HepG2 (cell line): ENCODE results near the gene GNAS. TPM values are rescaled to one million over a fixed set of nuclear protein-coding genes. Genes with fewer than 3 reads are reported as not detected.

Source experiments
- GTF3A ChIP-seq: sonication (generic); formaldehyde crosslinking; conservative IDR thresholded peaks from 2 replicates; pipeline ENCODE4 v1.4.0; 2020; ENCODE audit warnings: mild to moderate bottlenecking, missing genetic modification reagents
- MZF1 ChIP-seq: sonication (generic); formaldehyde crosslinking; IDR thresholded peaks from 2 replicates; pipeline ENCODE4 v1.8.1; 2023; ENCODE audit warnings: mild to moderate bottlenecking, missing genetic modification reagents, borderline replicate concordance
- SALL2 ChIP-seq: sonication (generic); formaldehyde crosslinking; IDR thresholded peaks from 2 replicates; pipeline ENCODE4 v1.8.1; 2023; ENCODE audit warnings: mild to moderate bottlenecking, missing genetic modification reagents, inconsistent platforms
- SOX5 ChIP-seq: IDR thresholded peaks from 2 replicates; pipeline ENCODE4 v1.6.1; 2016; ENCODE audit warnings: borderline replicate concordance
- TEAD3 ChIP-seq: optimal IDR thresholded peaks from 2 replicates; pipeline ENCODE3; 2016; ENCODE audit warnings: borderline replicate concordance
- ZNF232 ChIP-seq: sonication (generic); formaldehyde crosslinking; IDR thresholded peaks from 2 replicates; pipeline ENCODE4 v1.4.0; 2020; ENCODE audit warnings: missing genetic modification reagents, borderline replicate concordance
- ZNF331 ChIP-seq: sonication (generic); formaldehyde crosslinking; IDR thresholded peaks from 2 replicates; pipeline ENCODE4 v1.4.0; 2020; ENCODE audit warnings: missing genetic modification reagents
- ZNF598 ChIP-seq: sonication (generic); formaldehyde crosslinking; IDR thresholded peaks from 2 replicates; pipeline ENCODE4 v1.5.1; 2020; ENCODE audit warnings: mild to moderate bottlenecking, missing genetic modification reagents, borderline replicate concordance
- ZNF724P ChIP-seq: sonication (generic); formaldehyde crosslinking; IDR thresholded peaks from 2 replicates; pipeline ENCODE4 v1.8.0; 2022; ENCODE audit warnings: missing genetic modification reagents, borderline replicate concordance
- ZSCAN21 ChIP-seq: sonication (generic); formaldehyde crosslinking; IDR thresholded peaks from 2 replicates; pipeline ENCODE4 v1.8.0; 2022; ENCODE audit warnings: mild to moderate bottlenecking, missing genetic modification reagents, moderate library complexity, borderline replicate concordance
- polyA plus RNA-seq, 8 experiments: library from polyadenylated mRNA; depleted of rRNA in 3 of 8; stranded (reverse) in 7 of 8; unstranded in 1 of 8; fragments of >200 nt; fragmentation: Illumina TruSeq in 4 of 8; extraction: Trizol in 4 of 8; gene quantifications; 2 replicates each; pipeline versions ENCODE4 v1.2.1 to v1.2.3, GENCODE V29; 2011 to 2016; ENCODE audit warnings: low read depth in 4 of 8, missing spikeins in 1 of 8, mixed read lengths in 1 of 8; ENCODE audit not compliant: insufficient read depth in 1 of 8
- total RNA-seq, 5 experiments: library from RNA; depleted of rRNA; stranded (reverse); fragments of >200 nt; fragmentation: Illumina TruSeq; extraction: Trizol; gene quantifications; 2 replicates each; pipeline ENCODE4 v1.2.3, GENCODE V29; 2016; ENCODE audit warnings: low read depth in 1 of 5
- TF ChIP-seq, protein P1 (sequence below): sonication (generic); formaldehyde crosslinking; IDR thresholded peaks from 2 replicates; pipeline ENCODE4 v1.8.0; 2022; ENCODE audit warnings: mild to moderate bottlenecking, missing genetic modification reagents
- TF ChIP-seq, protein P2 (sequence below): sonication (generic); formaldehyde crosslinking; IDR thresholded peaks from 2 replicates; pipeline ENCODE4 v1.8.0; 2022; ENCODE audit warnings: mild to moderate bottlenecking, missing genetic modification reagents, borderline replicate concordance
- TF ChIP-seq, protein P3 (sequence below): sonication (generic); formaldehyde crosslinking; IDR thresholded peaks from 2 replicates; pipeline ENCODE4 v1.5.0; 2020; ENCODE audit warnings: missing genetic modification reagents, mild to moderate bottlenecking, borderline replicate concordance
- TF ChIP-seq, protein P4 (sequence below), 2 experiments: fragments of 450-650 bp in 1 of 2; sonication (generic) in 1 of 2; formaldehyde crosslinking in 1 of 2; IDR thresholded peaks; 2 replicates each; pipeline versions ENCODE4 v1.6.1 to v1.8.0; 2016 to 2022; ENCODE audit warnings: antibody characterized with exemption in 1 of 2, mild to moderate bottlenecking in 1 of 2, missing genetic modification reagents in 1 of 2

GNAS gene
- total and polyA plus RNA-seq, 2 of the 13 experiments (the other 11 are each of a cell fraction or from before 2014, with no cell fraction given): 407 to 1,008 TPM

DNA sequence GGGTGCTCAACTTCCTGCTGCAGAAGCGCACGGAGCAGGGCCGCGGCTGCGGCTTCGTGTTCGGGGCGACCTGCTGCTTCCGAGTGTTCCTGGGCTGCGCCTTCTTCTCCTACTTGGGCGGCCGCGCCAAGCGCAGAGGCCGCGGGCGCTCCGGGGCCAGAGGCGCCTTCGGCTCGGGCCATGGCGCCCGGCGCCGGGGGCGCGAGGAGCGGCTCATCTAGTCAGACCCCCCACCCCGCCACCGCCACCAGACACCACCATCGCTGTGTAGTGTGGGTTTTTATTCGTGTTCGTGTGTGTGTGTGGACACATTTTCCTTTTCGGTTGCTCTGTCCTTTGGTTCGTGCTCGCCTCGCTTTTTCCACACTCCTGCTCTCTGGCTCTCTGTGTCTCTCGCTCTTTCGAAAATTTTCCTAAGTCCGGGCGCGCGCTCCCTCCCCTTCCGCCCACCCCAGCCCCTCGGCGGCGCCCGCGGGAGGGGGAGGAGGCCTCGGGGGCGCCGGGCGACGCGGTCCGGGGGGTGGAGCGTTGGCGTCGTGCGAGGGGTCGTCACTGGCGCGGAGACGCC, 38.1 kb downstream of the GNAS start (continued):
- 0 out of 2 replicates have a peak, but pooled peaks have one; percentile 56 for TF ChIP-seq ZNF232 (CRISPR knock-in tag)
- no peak for TF ChIP-seq TEAD3 (CRISPR knock-in tag)
- TF ChIP-seq, protein P1, sequence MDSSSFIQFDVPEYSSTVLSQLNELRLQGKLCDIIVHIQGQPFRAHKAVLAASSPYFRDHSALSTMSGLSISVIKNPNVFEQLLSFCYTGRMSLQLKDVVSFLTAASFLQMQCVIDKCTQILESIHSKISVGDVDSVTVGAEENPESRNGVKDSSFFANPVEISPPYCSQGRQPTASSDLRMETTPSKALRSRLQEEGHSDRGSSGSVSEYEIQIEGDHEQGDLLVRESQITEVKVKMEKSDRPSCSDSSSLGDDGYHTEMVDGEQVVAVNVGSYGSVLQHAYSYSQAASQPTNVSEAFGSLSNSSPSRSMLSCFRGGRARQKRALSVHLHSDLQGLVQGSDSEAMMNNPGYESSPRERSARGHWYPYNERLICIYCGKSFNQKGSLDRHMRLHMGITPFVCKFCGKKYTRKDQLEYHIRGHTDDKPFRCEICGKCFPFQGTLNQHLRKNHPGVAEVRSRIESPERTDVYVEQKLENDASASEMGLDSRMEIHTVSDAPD (CRISPR knock-in tag): peak; percentile 55; the same call in 1 of the 2 replicates
- TF ChIP-seq ZSCAN21 (CRISPR knock-in tag): peak; percentile 44; the same call in 1 of the 2 replicates
- no peak for TF ChIP-seq GTF3A (CRISPR knock-in tag)
- peak; percentile 75; the same call in 1 of the 2 replicates for TF ChIP-seq ZNF724P (CRISPR knock-in tag)
- TF ChIP-seq, protein P2, sequence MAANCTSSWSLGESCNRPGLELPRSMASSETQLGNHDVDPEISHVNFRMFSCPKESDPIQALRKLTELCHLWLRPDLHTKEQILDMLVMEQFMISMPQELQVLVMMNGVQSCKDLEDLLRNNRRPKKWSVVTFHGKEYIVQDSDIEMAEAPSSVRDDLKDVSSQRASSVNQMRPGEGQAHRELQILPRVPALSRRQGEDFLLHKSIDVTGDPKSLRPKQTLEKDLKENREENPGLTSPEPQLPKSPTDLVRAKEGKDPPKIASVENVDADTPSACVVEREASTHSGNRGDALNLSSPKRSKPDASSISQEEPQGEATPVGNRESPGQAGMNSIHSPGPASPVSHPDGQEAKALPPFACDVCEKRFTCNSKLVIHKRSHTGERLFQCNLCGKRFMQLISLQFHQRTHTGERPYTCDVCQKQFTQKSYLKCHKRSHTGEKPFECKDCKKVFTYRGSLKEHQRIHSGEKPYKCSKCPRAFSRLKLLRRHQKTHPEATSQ: no peak
- TF ChIP-seq, protein P3, sequence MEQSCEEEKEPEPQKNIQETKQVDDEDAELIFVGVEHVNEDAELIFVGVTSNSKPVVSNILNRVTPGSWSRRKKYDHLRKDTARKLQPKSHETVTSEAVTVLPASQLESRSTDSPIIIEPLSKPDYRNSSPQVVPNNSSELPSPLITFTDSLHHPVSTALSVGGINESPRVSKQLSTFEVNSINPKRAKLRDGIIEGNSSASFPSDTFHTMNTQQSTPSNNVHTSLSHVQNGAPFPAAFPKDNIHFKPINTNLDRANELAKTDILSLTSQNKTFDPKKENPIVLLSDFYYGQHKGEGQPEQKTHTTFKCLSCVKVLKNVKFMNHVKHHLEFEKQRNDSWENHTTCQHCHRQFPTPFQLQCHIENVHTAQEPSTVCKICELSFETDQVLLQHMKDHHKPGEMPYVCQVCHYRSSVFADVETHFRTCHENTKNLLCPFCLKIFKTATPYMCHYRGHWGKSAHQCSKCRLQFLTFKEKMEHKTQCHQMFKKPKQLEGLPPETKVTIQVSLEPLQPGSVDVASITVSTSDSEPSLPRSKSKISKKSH (CRISPR knock-in tag): 0 out of 2 replicates have a peak, but pooled peaks have one; percentile 37
- TF ChIP-seq SALL2: peak; percentile 59; the same call in 1 of the 2 replicates
- peak; percentile 54; the same call in 1 of the 2 replicates for TF ChIP-seq ZNF331 (CRISPR knock-in tag)
- peak; percentile 24; the same call in 1 of the 2 replicates for TF ChIP-seq SOX5 (CRISPR knock-in tag)
- TF ChIP-seq MZF1 (CRISPR knock-in tag): no peak
- no peak for TF ChIP-seq ZNF598 (CRISPR knock-in tag)
- TF ChIP-seq, protein P4, sequence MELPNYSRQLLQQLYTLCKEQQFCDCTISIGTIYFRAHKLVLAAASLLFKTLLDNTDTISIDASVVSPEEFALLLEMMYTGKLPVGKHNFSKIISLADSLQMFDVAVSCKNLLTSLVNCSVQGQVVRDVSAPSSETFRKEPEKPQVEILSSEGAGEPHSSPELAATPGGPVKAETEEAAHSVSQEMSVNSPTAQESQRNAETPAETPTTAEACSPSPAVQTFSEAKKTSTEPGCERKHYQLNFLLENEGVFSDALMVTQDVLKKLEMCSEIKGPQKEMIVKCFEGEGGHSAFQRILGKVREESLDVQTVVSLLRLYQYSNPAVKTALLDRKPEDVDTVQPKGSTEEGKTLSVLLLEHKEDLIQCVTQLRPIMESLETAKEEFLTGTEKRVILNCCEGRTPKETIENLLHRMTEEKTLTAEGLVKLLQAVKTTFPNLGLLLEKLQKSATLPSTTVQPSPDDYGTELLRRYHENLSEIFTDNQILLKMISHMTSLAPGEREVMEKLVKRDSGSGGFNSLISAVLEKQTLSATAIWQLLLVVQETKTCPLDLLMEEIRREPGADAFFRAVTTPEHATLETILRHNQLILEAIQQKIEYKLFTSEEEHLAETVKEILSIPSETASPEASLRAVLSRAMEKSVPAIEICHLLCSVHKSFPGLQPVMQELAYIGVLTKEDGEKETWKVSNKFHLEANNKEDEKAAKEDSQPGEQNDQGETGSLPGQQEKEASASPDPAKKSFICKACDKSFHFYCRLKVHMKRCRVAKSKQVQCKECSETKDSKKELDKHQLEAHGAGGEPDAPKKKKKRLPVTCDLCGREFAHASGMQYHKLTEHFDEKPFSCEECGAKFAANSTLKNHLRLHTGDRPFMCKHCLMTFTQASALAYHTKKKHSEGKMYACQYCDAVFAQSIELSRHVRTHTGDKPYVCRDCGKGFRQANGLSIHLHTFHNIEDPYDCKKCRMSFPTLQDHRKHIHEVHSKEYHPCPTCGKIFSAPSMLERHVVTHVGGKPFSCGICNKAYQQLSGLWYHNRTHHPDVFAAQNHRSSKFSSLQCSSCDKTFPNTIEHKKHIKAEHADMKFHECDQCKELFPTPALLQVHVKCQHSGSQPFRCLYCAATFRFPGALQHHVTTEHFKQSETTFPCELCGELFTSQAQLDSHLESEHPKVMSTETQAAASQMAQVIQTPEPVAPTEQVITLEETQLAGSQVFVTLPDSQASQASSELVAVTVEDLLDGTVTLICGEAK (IDR thresholded peaks at IDR 0.05): no peak
- TF ChIP-seq, protein P4 (CRISPR knock-in tag; IDR thresholded peaks at IDR 0.05): peak; percentile 66; the same call in 1 of the 2 replicates
